ENCODE measurements around the gene OR3A2.
"Not testable (repeated sequence)": the region's sequence is repeated elsewhere in the genome, so short reads cannot be mapped to it uniquely, and the experiment has no call there.

The OR3A2 gene

DNA sequence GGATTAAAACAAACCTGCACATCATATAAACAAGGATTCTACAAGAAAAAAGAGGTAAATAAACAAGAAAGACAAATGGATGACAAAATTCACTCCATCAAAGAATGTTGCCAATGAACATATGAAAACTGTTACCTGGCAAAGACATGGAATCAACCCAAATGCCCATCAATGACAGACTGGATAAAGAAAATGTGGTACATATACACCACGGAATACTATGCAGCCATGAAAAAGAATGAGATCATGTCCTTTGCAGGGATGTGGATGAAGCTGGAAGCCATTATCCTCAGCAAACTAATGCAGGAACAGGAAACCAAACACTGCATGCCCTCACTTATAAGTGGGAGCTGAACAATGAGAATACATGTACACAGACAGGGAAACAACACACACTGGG is 92.6 kb downstream of the OR3A2 start:
- DNase-seq (ENCODE audit: low spot score): not testable (repeated sequence)

DNA sequence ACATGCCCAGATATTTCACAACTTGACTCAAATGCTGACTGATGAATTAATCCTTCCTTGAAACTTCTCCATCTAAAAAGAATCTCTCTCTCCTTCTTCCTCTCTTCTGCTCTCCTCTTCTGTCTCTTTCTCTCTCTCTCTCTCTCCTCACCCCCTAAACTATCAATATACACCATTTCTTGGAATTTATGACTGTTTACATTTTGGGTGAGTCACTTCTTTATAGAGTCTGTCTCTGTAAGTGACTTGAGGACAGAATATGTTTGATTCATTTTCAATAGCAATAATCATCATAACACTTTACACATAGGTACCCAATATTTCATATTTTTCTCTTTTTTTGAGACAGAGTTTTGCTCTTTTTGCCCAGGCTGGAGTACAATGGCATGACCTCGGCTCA is 103.2 kb downstream of the OR3A2 start:
- DNase-seq (ENCODE audit: low spot score): no peak

DNA sequence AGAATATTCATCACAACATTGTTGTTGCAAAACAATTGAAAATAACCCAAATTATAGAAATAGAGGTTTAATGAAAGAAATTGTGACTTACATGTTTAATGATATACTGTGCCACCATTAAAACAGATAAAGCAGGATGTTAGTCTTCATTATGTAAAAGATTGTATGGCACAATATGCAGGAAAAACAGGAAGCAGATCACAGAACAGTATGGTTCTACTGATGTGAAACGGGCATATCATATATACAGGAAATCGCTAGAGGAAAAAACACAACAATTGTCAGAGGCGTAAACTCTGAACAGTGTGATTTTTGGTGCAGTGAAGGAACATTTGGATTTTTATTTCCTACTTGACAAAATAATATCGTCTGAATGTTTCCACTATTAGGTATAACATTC is 110.0 kb downstream of the OR3A2 start:
- no peak for DNase-seq (ENCODE audit: low spot score)

DNA sequence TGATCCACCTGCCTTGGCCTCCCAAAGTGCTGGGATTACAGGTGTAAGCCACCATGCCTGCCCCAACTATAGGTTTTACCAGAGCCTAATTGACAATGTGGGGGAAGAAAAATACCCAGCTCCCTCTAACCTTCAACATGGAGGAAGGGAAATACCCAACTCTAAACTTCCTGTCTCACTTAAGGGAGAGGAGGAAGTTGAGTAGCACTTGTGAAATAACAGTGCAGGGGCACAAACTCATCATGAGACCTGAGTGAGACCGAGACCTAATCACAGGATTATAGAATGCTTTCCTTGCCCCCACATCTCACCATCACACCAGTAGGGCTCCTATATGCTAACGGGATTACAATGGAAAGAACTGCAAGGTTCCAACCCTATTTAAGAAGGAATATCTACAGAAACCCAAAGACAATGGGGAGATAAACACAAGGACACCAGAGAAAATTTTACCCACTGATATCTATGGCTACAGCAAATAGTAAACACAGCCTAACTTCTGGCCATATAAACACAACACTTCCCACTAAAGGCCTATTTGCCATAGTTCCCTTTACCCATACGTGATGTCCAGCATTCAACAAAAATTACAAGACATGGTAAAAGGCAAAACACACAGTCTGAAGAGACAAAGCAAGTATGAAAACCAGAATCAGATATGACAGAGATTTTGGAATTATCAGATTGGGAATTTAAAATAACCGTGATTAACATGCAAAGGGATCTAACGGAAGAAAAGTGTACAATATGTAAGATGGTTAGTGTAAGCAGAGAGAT is 114.8 kb downstream of the OR3A2 start:
- DNase-seq (ENCODE audit: low spot score): no peak

DNA sequence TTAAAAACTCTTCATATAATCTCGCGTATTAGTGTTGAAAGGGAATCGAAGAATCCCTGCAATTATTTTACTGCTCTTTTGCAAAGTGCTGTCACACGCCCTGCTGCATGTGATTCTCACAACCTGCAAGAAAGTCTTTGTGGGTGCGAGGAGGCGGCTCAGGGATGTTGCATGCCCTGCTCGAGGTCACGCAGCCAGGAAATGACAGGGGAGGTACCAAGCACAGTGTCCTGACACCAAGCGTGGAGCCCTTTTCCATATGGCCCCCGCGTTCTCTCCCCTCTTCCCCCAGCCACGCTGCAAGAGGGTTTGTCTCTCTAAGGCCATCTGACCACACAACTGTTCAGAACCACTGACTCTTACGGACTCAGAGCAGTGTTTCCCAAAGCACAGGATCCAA is 125.5 kb downstream of the OR3A2 start:
- no peak for DNase-seq (ENCODE audit: low spot score)

DNA sequence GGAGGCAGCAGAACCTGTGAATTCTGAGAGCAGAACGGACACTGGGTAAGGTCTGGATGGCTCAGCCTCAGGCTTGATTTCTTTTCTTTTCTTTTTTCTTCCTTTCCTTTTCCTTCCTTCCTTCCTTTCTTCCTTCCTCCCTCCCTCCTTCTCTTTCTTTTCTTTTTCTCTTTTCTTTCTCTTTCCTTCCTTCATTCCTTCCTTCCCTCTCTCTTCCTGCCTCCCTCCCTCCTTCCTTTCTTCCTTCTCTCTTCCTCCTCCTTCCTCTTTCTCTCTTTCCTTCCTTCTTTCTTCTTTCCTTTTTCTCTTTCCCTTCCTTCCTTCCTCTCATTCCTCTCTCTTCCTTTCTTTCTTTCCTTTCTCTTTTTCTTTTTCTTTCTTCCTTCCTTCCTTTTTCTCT is 125.9 kb downstream of the OR3A2 start:
- no peak for DNase-seq (ENCODE audit: low spot score)

DNA sequence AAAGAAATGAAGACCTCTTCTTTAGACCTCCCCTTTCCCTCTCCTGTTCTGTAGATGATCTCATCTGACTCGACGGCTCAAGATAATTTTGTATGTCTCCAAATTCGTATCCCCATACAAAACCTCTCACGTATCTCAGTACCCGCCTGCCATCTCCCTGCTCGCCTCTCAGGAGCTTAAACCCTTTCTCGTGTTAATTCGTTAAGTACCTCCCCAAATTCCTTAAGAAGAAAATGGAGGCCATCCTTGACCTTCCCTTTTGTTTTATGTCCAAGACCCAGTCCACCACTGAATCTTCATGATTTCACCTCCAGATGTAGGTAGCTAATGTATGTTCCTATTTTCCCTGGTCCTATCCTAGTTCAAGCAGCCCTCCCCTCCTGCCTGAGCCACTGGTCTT is 129.5 kb downstream of the OR3A2 start:
- no peak for DNase-seq (ENCODE audit: low spot score)

DNA sequence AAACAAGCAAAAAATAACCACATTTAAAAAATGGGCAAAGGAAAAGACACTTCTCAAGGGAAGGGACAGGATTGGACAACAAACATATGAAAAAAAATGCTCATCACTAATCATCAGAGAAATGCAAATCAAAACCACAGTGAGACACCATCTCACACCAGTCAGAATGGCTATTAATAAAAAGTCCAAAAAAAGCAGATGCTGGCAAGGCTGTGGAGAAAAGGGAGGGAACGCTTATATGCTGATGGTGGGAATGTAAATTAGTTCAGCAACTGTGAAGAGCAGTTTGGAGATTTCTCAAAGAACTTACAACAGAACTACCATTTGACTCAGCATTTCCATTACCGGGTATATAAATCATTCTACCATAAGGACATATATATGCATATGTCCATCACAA is 137.1 kb downstream of the OR3A2 start:
- not testable (repeated sequence) for DNase-seq (ENCODE audit: low spot score)

DNA sequence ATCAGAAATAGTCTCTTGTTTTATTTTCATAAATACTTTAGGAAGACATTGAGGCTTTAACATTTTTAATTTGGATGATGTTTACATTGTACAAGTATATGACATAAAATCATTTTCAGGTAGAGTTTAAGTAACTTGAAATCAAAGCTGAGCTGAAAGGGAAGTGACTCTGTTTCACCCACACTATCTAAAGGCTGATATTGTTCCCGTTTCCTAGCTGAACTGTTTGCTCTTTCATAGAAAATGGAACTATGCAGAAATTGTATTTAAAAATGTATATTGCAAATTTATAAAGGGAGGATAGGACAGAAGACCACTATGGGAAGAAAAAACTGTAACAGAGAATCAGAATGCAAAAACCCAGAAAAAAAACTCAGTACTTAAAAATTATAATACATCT is 141.3 kb downstream of the OR3A2 start:
- DNase-seq (ENCODE audit: low spot score): not testable (repeated sequence)

DNA sequence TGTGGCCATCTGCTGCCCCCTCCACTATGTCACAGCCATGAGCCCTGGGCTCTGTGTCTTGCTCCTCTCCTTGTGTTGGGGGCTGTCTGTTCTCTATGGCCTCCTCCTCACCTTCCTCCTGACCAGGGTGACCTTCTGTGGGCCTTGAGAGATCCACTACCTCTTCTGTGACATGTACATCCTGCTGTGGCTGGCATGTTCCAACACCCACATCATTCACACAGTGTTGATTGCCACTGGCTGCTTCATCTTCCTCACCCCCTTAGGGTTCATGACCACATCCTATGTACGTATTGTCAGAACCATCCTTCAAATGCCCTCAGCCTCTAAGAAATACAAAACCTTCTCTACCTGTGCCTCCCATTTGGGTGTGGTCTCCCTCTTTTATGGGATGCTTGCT is 145.1 kb downstream of the OR3A2 start:
- not testable (repeated sequence) for DNase-seq (ENCODE audit: low spot score)

DNA sequence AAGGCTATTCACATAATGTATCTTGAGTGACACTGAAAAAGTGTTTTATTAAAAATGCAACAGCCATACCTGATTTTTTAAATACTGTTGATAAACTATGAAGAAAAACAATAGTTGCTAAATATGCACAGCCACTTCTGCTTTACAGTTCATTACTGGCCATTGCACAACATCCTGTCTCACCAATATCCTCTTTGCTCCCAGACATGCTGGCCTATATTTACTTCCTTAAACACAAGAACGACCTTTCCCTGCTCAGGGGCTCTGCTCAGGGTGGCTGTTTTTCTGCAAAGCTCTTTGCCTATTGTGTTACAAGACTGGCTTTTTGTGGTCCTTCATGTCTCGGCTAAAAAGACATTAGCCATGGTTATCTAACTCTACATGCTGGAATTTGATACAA is 147.4 kb downstream of the OR3A2 start:
- DNase-seq (ENCODE audit: low spot score): not testable (repeated sequence)

DNA sequence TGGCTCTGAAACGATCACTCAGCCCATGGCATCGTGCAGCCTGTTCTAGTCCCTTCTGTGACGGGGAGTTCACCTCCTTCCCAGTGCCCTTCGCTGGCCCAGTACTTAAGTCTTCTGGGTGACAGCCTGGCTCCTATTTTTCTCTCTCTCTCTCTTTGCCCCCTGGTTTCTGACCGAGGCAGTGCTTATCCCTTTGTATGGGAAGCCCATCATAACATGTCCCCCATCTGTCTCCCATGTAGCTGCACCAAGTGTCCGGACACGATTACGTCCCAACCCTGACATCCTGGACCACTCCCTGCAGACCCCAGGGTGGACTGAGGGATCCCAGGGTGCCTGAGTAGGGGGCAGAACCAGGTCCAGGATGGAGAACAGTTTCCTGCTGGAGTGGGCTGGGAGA is 153.8 kb downstream of the OR3A2 start:
- not testable (repeated sequence) for DNase-seq (ENCODE audit: low spot score)

Measured in HuH-7 (cell line).